ENCODE data around the gene A4GALT.
A peak's percentile ranks its signal among the peaks of the same experiment; 100 is the strongest.

A4GALT gene

DNA sequence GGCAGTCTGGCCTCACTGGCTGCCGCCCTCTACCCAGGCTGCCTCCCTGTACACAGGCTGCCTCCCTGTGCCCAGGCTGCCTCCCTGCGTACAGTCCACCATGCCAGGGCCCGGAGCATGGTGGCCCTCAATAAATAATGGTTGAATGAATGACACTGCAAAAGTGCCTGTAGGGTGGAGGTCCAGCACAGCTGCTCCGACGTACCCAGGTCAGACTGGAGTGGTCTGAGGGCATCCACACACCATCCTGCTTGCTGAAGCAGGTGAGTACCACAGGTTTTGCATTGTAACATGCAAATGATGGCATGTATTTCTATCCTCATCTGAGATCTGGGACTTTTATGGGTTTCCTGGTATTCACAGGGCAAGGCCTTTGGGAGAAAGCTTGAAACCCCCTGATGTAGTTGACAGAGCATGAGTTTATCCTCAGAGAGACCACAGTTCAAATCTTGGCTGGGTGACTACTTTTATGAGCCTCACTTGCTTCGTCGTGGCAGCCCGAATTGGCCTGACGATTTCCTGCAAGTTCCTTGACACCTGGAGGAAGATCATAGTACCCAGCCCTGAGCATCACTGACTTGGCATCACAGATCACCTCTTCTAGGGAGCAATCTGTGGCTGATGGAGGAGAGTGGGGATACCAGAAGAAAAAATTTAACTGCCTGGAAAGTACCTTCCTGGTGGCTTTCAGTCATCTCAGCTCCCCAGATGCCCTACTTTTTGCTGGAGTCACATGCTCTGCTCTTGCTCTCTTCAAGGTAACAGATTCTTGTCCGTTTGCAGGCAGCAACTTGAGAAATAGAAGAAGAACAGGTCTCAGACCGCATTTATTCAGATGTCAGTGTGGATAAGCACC, 55.5 kb downstream of the A4GALT start:
- no peak for TF ChIP-seq CTCF (conservative IDR thresholded peaks at IDR 0.05; ENCODE audit: low read depth, low read length)
- H3K4me3 ChIP-seq (ENCODE audit: low read depth, low read length) = no peak overlapping the region
- DNase-seq (ENCODE audit: low read depth) = no peak

GRCh38 chr22:42661985-42662831, 58.5 kb downstream of the A4GALT start:
- peak overlapping the region; percentile 68 for H3K4me3 ChIP-seq (ENCODE audit: low read depth, low read length)
- DNase-seq (ENCODE audit: low read depth) = peak; percentile 66
- TF ChIP-seq CTCF (conservative IDR thresholded peaks at IDR 0.05; ENCODE audit: low read depth, low read length) = peak; percentile 88

- DNase-seq (ENCODE audit: low read depth) = no peak
- H3K4me3 ChIP-seq (ENCODE audit: low read depth, low read length) = no peak overlapping the region
- no peak for TF ChIP-seq CTCF (conservative IDR thresholded peaks at IDR 0.05; ENCODE audit: low read depth, low read length)
Measured at GRCh38 chr22:42656578-42656977, 64.1 kb downstream of the A4GALT start.

GRCh38 chr22:42655693-42656092, 65.0 kb downstream of the A4GALT start:
- H3K4me3 ChIP-seq (ENCODE audit: low read depth, low read length) = no peak overlapping the region
- no peak for TF ChIP-seq CTCF (conservative IDR thresholded peaks at IDR 0.05; ENCODE audit: low read depth, low read length)
- DNase-seq (ENCODE audit: low read depth) = no peak

DNA sequence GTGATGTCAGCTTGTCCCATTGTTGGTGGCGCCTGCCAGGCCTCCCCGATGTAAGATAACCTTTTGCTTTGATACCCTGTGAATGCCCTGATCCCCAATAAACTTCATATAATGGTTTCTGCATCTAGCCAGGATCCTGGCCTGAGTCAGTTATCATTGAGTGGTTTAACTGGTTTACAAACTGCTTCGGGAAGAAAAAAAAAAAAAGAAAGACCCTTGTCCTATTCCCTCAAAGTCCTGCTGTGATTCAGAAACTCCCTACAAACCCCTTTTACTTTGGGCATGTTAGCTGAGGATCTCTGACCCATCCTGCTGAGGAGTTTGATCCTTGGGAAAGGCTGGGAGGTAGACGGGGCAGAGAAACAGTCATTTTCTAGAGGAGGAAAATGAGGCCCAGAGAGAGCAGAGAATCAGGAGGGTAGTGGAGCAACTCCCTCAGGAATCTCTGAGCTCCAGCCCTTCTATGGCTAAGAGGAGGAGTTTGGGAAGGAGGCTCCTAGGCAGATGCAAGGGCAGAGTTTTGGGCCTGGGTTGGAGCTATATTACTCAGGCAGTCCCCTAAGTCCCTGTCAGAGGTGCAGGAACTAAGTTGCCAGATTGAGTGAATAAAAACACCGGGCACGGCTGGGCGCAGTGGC, 66.1 kb downstream of the A4GALT start:
- no peak overlapping the region for H3K4me3 ChIP-seq (ENCODE audit: low read depth, low read length)
- DNase-seq (ENCODE audit: low read depth) = no peak
- no peak for TF ChIP-seq CTCF (conservative IDR thresholded peaks at IDR 0.05; ENCODE audit: low read depth, low read length)

DNA sequence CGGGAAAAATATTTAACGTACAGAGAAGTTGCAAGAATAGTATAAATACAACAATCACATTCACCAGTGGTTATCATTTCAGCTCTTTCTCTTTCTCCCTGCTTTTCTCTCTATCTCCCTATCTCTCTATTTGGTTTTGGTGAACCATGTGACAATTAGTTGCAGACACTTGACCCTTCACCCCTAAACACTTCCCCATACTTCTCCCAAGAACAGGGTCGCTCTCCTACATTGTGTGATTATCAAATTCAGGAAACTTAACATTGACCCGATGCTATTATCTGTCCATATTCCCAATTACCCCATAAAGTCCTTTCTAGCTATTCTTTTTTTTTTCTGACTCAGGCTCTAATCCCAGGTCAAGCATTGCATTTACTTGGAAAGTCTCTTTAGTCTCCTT, 66.7 kb downstream of the A4GALT start:
- no peak for DNase-seq (ENCODE audit: low read depth)
- TF ChIP-seq CTCF (conservative IDR thresholded peaks at IDR 0.05; ENCODE audit: low read depth, low read length) = no peak
- no peak overlapping the region for H3K4me3 ChIP-seq (ENCODE audit: low read depth, low read length)
